ENCODE results near the gene NDRG2.

NDRG2 gene

DNA sequence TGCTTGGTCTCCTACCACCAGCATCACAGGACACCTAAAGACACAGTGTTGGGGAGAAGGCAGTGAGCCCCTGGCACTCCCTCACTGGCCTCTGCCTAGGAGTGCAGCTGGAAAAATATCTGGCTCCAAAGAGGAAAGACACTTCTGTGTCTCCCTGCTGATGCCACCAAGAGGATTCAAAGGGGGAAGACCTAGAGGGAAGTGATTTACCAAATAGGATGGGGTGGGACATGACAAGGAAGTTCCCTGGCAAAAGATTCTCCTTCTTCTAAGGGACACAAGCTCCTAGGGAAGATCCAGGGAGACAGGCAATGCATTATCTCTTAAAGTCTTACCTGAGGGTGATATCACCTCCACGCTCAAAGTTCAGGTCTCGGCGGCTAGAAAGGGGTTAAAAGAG, 6.1 kb downstream of the NDRG2 start:
- TF ChIP-seq, protein P1, sequence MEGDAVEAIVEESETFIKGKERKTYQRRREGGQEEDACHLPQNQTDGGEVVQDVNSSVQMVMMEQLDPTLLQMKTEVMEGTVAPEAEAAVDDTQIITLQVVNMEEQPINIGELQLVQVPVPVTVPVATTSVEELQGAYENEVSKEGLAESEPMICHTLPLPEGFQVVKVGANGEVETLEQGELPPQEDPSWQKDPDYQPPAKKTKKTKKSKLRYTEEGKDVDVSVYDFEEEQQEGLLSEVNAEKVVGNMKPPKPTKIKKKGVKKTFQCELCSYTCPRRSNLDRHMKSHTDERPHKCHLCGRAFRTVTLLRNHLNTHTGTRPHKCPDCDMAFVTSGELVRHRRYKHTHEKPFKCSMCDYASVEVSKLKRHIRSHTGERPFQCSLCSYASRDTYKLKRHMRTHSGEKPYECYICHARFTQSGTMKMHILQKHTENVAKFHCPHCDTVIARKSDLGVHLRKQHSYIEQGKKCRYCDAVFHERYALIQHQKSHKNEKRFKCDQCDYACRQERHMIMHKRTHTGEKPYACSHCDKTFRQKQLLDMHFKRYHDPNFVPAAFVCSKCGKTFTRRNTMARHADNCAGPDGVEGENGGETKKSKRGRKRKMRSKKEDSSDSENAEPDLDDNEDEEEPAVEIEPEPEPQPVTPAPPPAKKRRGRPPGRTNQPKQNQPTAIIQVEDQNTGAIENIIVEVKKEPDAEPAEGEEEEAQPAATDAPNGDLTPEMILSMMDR (conservative IDR thresholded peaks at IDR 0.05; ENCODE audit: low read depth, low read length) = no peak
- no peaks in the 10 kb centered on the region for H3K79me2 ChIP-seq (ENCODE audit: insufficient read depth, low read depth)
- H3K9ac ChIP-seq = no peak overlapping the region
- H3K27me3 ChIP-seq (ENCODE audit: insufficient read depth, low read depth) = no peaks in the 10 kb centered on the region
- H3K4me1 ChIP-seq (ENCODE audit: low read depth, poor library complexity, severe bottlenecking) = no peaks in the 10 kb centered on the region
- no peak overlapping the region for H3K4me2 ChIP-seq
- H2AFZ ChIP-seq (ENCODE audit: low read depth) = no peak overlapping the region
- H3K27ac ChIP-seq = no peak overlapping the region
- H3K4me3 ChIP-seq (IDR thresholded peaks at IDR 0.05; ENCODE audit: insufficient read depth, low read depth, low read length) = no peak overlapping the region
- H3K36me3 ChIP-seq (ENCODE audit: insufficient read depth) = no peaks in the 10 kb centered on the region
- H4K20me1 ChIP-seq (ENCODE audit: insufficient read depth) = no peaks in the 10 kb centered on the region

DNA sequence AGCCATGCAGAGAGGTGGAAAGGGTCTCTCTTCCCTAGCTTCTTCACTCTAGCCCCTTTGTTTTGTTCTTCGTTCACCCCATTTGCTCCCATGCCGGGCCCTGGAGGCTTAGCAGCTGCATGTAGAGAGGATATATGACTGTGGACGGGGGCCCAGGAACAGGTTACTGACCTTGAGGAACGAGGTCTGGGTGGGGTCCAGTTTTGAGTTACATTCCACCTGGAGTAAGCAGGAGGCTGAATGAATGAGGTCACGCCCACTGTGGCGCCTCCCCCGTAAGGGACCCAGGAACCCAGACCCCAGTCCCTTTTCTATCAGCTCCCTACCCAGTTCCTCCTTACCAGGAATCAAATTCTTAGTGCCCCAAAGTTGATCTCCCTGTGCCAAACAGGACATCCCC, 6.6 kb downstream of the NDRG2 start:
- Histone ChIP-seq H2AFZ (ENCODE audit: low read depth) (no peak overlapping the region), H3K27me3 (ENCODE audit: insufficient read depth, low read depth) (no peaks in the 10 kb centered on the region), H3K27ac (no peak overlapping the region), H3K4me3 (IDR thresholded peaks at IDR 0.05; ENCODE audit: insufficient read depth, low read depth, low read length) (no peak overlapping the region), H3K36me3 (ENCODE audit: insufficient read depth) (no peaks in the 10 kb centered on the region), H4K20me1 (ENCODE audit: insufficient read depth) (no peaks in the 10 kb centered on the region), H3K4me1 (ENCODE audit: low read depth, poor library complexity, severe bottlenecking) (no peaks in the 10 kb centered on the region), H3K9ac (no peak overlapping the region), H3K79me2 (ENCODE audit: insufficient read depth, low read depth) (no peaks in the 10 kb centered on the region), H3K4me2 (no peak overlapping the region)
- TF ChIP-seq, protein P1 (conservative IDR thresholded peaks at IDR 0.05; ENCODE audit: low read depth, low read length) = no peak

DNA sequence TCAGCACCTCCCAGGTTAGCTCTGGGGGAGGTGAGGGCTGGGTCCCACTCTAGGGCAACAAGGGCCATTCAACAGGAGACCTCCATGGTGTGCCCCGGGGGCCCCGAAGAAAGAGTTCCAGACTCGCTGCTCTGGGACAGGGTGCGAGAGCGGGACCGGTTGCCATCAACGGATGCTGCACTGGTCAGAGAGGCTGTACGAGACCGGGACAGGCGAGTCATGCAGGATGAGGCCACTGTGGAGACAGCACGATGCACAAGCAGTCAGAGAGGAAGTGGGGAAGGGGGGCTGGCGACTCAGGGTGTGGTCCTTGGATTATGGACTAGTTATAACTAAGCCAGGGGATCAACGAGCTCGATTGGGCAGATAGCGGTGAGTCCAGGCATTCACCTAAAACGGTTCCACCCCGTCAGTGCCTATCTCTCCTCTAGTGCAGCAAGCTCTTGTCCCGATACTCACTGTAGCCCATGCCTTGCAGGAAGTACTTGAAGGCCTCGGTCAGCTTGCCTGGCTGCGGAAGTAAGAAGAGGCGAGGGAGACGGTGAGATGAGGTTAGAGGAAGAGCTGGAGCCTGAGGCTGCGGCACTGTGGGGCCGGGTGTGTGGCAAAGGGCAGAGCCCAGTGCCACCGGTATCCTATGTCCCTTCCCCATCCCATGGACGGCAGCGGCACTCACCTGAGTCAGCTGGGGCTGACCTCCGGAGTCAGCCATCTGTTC, 7.2 kb downstream of the NDRG2 start:
- TF ChIP-seq, protein P1 (conservative IDR thresholded peaks at IDR 0.05; ENCODE audit: low read depth, low read length) = no peak
- H3K36me3 ChIP-seq (ENCODE audit: insufficient read depth) = no peaks in the 10 kb centered on the region

DNA sequence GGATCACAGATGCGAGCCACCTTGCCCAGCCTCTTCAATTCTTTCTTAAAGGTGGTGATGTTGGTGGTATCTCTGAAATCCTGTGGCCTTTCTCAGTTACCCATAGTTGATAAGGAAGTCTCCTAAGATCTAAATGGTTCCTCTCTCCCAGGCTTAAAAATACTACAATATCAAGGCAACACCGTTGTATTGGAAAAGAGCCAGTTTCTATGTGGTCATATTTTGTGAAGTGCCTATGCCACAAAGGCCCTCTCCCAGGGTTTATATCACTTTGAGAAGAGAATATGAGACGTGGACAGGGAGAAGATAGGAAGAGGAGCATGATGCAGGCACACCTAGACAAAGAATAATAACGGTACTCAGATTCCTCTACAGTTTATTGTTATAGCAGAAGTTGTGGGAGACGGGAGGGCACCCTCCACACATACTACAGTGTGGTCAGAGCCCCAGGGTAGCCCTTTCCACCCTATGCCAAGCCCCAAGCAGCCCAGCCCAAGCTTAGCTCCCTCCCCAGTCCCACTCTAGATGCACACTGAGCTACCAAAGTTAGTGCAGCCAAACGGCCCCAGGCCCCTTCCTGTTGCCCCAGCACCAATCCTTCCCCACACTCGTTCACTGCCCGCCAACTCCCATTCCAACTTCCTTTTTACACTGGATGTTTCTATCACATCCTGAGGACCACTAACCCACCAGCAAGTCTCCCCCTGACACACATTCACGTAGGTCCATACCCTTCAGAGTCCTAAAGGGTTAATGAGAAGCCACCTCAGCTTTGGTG, 8.3 kb downstream of the NDRG2 start:
- H2AFZ ChIP-seq (ENCODE audit: low read depth) = no peak overlapping the region
- H3K27me3 ChIP-seq (ENCODE audit: insufficient read depth, low read depth) = no peaks in the 10 kb centered on the region
- H3K4me1 ChIP-seq (ENCODE audit: low read depth, poor library complexity, severe bottlenecking) = no peaks in the 10 kb centered on the region
- no peaks in the 10 kb centered on the region for H3K36me3 ChIP-seq (ENCODE audit: insufficient read depth)
- H3K9ac ChIP-seq = no peak overlapping the region
- no peak overlapping the region for H3K4me2 ChIP-seq
- no peak overlapping the region for H3K4me3 ChIP-seq (IDR thresholded peaks at IDR 0.05; ENCODE audit: insufficient read depth, low read depth, low read length)
- TF ChIP-seq, protein P1 (conservative IDR thresholded peaks at IDR 0.05; ENCODE audit: low read depth, low read length) = no peak
- H3K79me2 ChIP-seq (ENCODE audit: insufficient read depth, low read depth) = no peaks in the 10 kb centered on the region
- H4K20me1 ChIP-seq (ENCODE audit: insufficient read depth) = no peaks in the 10 kb centered on the region
- H3K27ac ChIP-seq = no peak overlapping the region

More for the DNA sequence above, 7.2 kb downstream of the NDRG2 start:
- H3K27ac ChIP-seq = no peak overlapping the region
- no peak overlapping the region for H3K4me2 ChIP-seq
- H2AFZ ChIP-seq (ENCODE audit: low read depth) = no peak overlapping the region
- H4K20me1 ChIP-seq (ENCODE audit: insufficient read depth) = no peaks in the 10 kb centered on the region
- H3K27me3 ChIP-seq (ENCODE audit: insufficient read depth, low read depth) = no peaks in the 10 kb centered on the region
- H3K4me3 ChIP-seq (IDR thresholded peaks at IDR 0.05; ENCODE audit: insufficient read depth, low read depth, low read length) = no peak overlapping the region
- no peak overlapping the region for H3K9ac ChIP-seq
- H3K4me1 ChIP-seq (ENCODE audit: low read depth, poor library complexity, severe bottlenecking) = no peaks in the 10 kb centered on the region
- no peaks in the 10 kb centered on the region for H3K79me2 ChIP-seq (ENCODE audit: insufficient read depth, low read depth)

Measured in KMS-11 (cell line).